Mucosa of rectum (tissue), 2 donors: ENCODE measurements around the gene UGT1A8.
A peak's percentile ranks its signal among the peaks of the same experiment; 100 is the strongest.

Experiments used
- H3K27ac ChIP-seq, 2 donors: one replicate each; pipeline ENCODE4 v1.7.0; 2013; ENCODE audit warnings: inconsistent platforms in 2 of 2, low read depth in 2 of 2, low read length in 2 of 2
- H3K27me3 ChIP-seq, 2 donors: one replicate each; pipeline ENCODE4 v1.7.0; 2013; ENCODE audit warnings: low read length in 2 of 2; ENCODE audit not compliant: control insufficient read depth in 2 of 2, insufficient read depth in 2 of 2
- H3K36me3 ChIP-seq, 2 donors: one replicate each; pipeline ENCODE4 v1.7.0; 2013; ENCODE audit warnings: low read length in 2 of 2; ENCODE audit not compliant: control insufficient read depth in 2 of 2, insufficient read depth in 2 of 2
- H3K4me1 ChIP-seq, 2 donors: one replicate each; pipeline ENCODE4 v1.7.0; 2013; ENCODE audit warnings: low read length in 2 of 2, mild to moderate bottlenecking in 1 of 2; ENCODE audit not compliant: control insufficient read depth in 2 of 2, insufficient read depth in 2 of 2
- H3K4me3 ChIP-seq, 2 donors: one replicate each; pipeline ENCODE4 v1.7.0; 2013; ENCODE audit warnings: low read length in 2 of 2
- H3K9ac ChIP-seq, 2 donors: one replicate each; pipeline ENCODE4 v1.7.0; 2013; ENCODE audit warnings: low read length in 2 of 2, low read depth in 1 of 2, mild to moderate bottlenecking in 1 of 2
- H3K9me3 ChIP-seq, 2 donors: one replicate each; pipeline ENCODE4 v1.7.0; 2013; ENCODE audit warnings: low read length in 2 of 2; ENCODE audit not compliant: control insufficient read depth in 2 of 2
- donor health status: healthy.
- donor health status: Normal muscosa, but diverticular disease.

The UGT1A8 gene

DNA sequence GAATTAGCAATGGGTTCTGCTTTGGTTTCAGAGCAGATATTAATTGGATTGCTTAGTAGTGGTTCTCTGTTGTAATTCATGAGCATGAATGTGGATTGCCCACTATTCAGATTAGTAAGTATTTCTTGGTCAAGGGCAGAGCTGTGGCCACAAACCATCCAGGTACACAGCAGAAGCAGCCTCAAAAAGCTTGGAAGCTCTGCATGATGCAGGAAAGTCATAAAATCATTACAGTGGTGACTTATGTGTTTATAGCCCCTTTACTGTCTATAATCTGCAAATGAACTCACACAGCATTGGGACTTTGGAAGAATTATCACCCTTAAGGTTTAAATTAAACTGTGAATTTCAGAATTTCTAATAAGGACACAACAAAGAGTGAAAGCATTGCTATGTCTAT lies 140.7 kb downstream of the UGT1A8 start:
- Histone ChIP-seq H3K4me3 (no peak overlapping the region), H3K27ac (no peak overlapping the region), H3K9me3 (no peaks in the 10 kb centered on the region), H3K36me3 (peaks cover 0 to 3% of the 10 kb centered on the region in 2 donors), H3K4me1 (peaks cover 7 to 28% of the 10 kb centered on the region in 2 donors), H3K9ac (no peak overlapping the region), H3K27me3 (no peaks in the 10 kb centered on the region)

GRCh38 chr2:233758849-233759248 lies 141.4 kb downstream of the UGT1A8 start:
- H3K36me3 ChIP-seq: peaks cover 0 to 3% of the 10 kb centered on the region in 2 donors
- no peak overlapping the region for H3K9ac ChIP-seq
- H3K4me3 ChIP-seq: no peak overlapping the region
- peaks cover 7 to 33% of the 10 kb centered on the region in 2 donors for H3K4me1 ChIP-seq
- no peak overlapping the region for H3K27ac ChIP-seq
- H3K27me3 ChIP-seq: no peaks in the 10 kb centered on the region
- no peaks in the 10 kb centered on the region for H3K9me3 ChIP-seq

DNA sequence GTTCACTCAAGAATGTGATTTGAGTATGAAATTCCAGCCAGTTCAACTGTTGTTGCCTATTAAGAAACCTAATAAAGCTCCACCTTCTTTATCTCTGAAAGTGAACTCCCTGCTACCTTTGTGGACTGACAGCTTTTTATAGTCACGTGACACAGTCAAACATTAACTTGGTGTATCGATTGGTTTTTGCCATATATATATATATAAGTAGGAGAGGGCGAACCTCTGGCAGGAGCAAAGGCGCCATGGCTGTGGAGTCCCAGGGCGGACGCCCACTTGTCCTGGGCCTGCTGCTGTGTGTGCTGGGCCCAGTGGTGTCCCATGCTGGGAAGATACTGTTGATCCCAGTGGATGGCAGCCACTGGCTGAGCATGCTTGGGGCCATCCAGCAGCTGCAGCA lies 142.6 kb downstream of the UGT1A8 start, which contains the start of gene UGT1A1:
Gene UGT1A1 (plus strand): TSS at position 228 of the 400 bp plus-strand sequence. CDS start 18 bp downstream, at position 246.
- Histone ChIP-seq H3K9me3 (no peaks in the 10 kb centered on the region), H3K27me3 (no peaks in the 10 kb centered on the region), H3K4me1 (peaks cover 10 to 35% of the 10 kb centered on the region in 2 donors), H3K4me3 (no peak within 1 kb of the TSS), H3K36me3 (peaks cover 0 to 3% of the 10 kb centered on the region in 2 donors), H3K27ac (no peak within 1 kb of the TSS), H3K9ac (no peak within 1 kb of the TSS)

- peaks cover 0 to 3% of the 10 kb centered on the region in 2 donors for H3K36me3 ChIP-seq
- H3K4me3 ChIP-seq: no peak overlapping the region
- H3K27ac ChIP-seq: no peak overlapping the region
- H3K9me3 ChIP-seq: no peaks in the 10 kb centered on the region
- peaks cover 10 to 35% of the 10 kb centered on the region in 2 donors for H3K4me1 ChIP-seq
- H3K27me3 ChIP-seq: no peaks in the 10 kb centered on the region
- no peak overlapping the region for H3K9ac ChIP-seq
These were observed 143.8 kb downstream of the UGT1A8 start for GRCh38 chr2:233761040-233761769.

- peaks cover 4 to 11% of the 10 kb centered on the region in 2 donors for H3K4me1 ChIP-seq
- no peak overlapping the region for H3K4me3 ChIP-seq
- peaks cover 4 to 11% of the 10 kb centered on the region in 2 donors for H3K36me3 ChIP-seq
- H3K9me3 ChIP-seq: no peaks in the 10 kb centered on the region
- peak overlapping the region; percentile 26 to 65 for H3K27ac ChIP-seq
- no peaks in the 10 kb centered on the region for H3K27me3 ChIP-seq
- H3K9ac ChIP-seq: no peak overlapping the region
These were observed 146.8 kb downstream of the UGT1A8 start for GRCh38 chr2:233764264-233764663.

DNA sequence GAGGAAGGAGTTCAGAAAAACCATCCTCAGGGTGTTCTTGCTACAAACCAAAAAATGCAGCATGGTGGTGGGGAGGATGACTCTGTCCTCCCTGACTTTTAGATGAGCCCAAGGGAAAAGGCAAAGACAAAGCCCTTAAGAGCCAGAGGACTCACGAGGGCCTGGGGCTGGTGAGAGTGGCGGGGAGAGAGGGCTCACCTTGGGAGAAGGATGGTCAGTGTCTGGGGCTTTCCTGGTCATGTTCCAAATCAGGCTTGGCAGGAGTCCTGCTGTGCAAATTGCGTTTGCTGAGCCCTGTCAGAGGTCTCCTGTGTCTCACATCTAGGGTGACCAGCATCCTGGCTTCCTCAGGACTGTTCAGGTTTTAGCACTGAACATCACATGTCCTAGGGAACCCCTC lies 147.3 kb downstream of the UGT1A8 start:
- no peaks in the 10 kb centered on the region for H3K9me3 ChIP-seq
- H3K27ac ChIP-seq: peak overlapping the region; percentile 26 to 65
- H3K4me3 ChIP-seq: no peak overlapping the region
- H3K36me3 ChIP-seq: peaks cover 5 to 14% of the 10 kb centered on the region in 2 donors
- peaks cover 4 to 11% of the 10 kb centered on the region in 2 donors for H3K4me1 ChIP-seq
- H3K27me3 ChIP-seq: no peaks in the 10 kb centered on the region
- no peak overlapping the region for H3K9ac ChIP-seq

DNA sequence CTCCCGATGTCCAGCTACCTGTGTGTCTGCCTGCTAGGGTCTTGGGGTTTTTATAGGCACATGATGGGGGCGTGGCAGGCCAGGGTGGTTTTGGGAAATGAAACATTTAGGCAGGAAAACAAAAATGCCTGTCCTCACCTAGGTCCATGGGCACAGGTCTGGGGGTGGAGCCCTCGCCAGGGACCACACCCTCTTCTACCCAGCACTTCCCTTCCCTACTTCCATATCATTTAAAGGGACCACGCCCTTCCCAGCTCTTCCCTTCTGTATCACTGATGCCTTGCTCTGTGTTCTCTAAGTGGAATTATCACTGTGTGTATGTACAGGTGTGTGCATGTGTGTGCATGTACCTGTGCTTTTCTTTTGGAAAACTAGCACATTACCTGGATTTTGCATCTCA lies 149.0 kb downstream of the UGT1A8 start:
- H3K4me1 ChIP-seq: peaks cover 4 to 9% of the 10 kb centered on the region in 2 donors
- no peaks in the 10 kb centered on the region for H3K9me3 ChIP-seq
- no peak overlapping the region for H3K9ac ChIP-seq

GRCh38 chr2:233768076-233768475 lies 150.6 kb downstream of the UGT1A8 start:
- no peak overlapping the region for H3K9ac ChIP-seq
- H3K4me1 ChIP-seq: peaks cover 4 to 7% of the 10 kb centered on the region in 2 donors
- no peak overlapping the region for H3K27ac ChIP-seq
- peaks cover 11 to 17% of the 10 kb centered on the region in 2 donors for H3K36me3 ChIP-seq
- no peaks in the 10 kb centered on the region for H3K9me3 ChIP-seq
- H3K4me3 ChIP-seq: no peak overlapping the region
- no peaks in the 10 kb centered on the region for H3K27me3 ChIP-seq

More for the DNA sequence above, 149.0 kb downstream of the UGT1A8 start:
- H3K36me3 ChIP-seq: peaks cover 5 to 13% of the 10 kb centered on the region in 2 donors
- no peak overlapping the region for H3K27ac ChIP-seq
- no peak overlapping the region for H3K4me3 ChIP-seq
- H3K27me3 ChIP-seq: no peaks in the 10 kb centered on the region

DNA sequence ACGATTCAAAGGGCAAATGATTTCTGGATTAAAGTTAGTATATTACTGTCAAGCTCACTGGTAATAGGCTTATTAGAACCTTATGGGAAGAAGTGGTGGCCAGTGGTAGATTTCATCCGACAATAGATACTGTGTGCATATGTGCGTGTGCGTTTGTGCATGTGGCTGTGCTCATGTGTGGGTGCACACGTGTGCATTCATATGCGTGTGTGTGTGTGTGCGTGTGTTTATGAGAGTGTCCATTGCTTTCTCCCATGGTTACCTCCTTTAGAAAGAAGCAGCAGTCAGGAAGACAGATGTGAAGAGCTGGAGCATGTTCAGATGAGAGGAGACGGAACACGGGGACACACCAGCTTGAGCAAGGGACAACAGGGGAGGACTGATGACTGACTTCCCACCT lies 151.8 kb downstream of the UGT1A8 start:
- no peak overlapping the region for H3K9ac ChIP-seq
- H3K4me3 ChIP-seq: no peak overlapping the region
- H3K27ac ChIP-seq: no peak overlapping the region
- no peaks in the 10 kb centered on the region for H3K27me3 ChIP-seq
- peaks cover 11 to 17% of the 10 kb centered on the region in 2 donors for H3K36me3 ChIP-seq
- peaks cover 0 to 4% of the 10 kb centered on the region in 2 donors for H3K4me1 ChIP-seq
- H3K9me3 ChIP-seq: no peaks in the 10 kb centered on the region

DNA sequence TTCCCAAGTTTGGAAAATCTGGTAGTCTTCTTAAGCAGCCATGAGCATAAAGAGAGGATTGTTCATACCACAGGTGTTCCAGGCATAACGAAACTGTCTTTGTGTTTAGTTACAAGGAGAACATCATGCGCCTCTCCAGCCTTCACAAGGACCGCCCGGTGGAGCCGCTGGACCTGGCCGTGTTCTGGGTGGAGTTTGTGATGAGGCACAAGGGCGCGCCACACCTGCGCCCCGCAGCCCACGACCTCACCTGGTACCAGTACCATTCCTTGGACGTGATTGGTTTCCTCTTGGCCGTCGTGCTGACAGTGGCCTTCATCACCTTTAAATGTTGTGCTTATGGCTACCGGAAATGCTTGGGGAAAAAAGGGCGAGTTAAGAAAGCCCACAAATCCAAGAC lies 154.7 kb downstream of the UGT1A8 start:
- no peaks in the 10 kb centered on the region for H3K9me3 ChIP-seq
- H3K27me3 ChIP-seq: no peaks in the 10 kb centered on the region
- no peak overlapping the region for H3K27ac ChIP-seq

More for the DNA sequence above, 154.7 kb downstream of the UGT1A8 start:
- Histone ChIP-seq H3K4me3 (no peak overlapping the region), H3K4me1 (no peaks in the 10 kb centered on the region), H3K36me3 (peaks cover 11 to 17% of the 10 kb centered on the region in 2 donors), H3K9ac (no peak overlapping the region)
